Activated CD4-positive, alpha-beta memory T cell treated with anti-CD3 and anti-CD28 coated beads, Interleukin-2, amount 10 ng/mL, durations not matched to agents 7 days and 5 days (primary cell): ENCODE data around the gene IL19. TPM values are rescaled to one million over a fixed set of nuclear protein-coding genes. Genes with fewer than 3 reads are reported as not detected.
"Not testable (repeated sequence)": the region's sequence is repeated elsewhere in the genome, so short reads cannot be mapped to it uniquely, and the experiment has no call there.

Experiments used
- CTCF ChIA-PET: fragments of 350-600 bp; sonication (Branson Sonifier 250); formaldehyde crosslinking; loops from one replicate; lab custom pipeline; 2021; ENCODE audit warnings: antibody characterized with exemption, inconsistent platforms; lab: Charles Lee
- POLR2A ChIA-PET: fragments of 350-600 bp; sonication (Branson Sonifier 250); formaldehyde crosslinking; loops from one replicate; lab custom pipeline; 2021; ENCODE audit warnings: antibody characterized with exemption; lab: Charles Lee
- DNase-seq: peaks from one replicate; pipeline ENCODE4 v3.0.0-alpha.2; 2020
- H3K27ac Mint-ChIP-seq: one replicate; pipeline ENCODE4 v1.8.0; 2021; ENCODE audit warnings: mild to moderate bottlenecking, mixed read lengths
- H3K27me3 Mint-ChIP-seq: one replicate; pipeline ENCODE4 v1.8.0; 2021; ENCODE audit warnings: mixed read lengths
- H3K36me3 Mint-ChIP-seq: one replicate; pipeline ENCODE4 v1.8.0; 2021; ENCODE audit warnings: low read depth, mixed read lengths
- H3K4me1 Mint-ChIP-seq: one replicate; pipeline ENCODE4 v1.8.0; 2021; ENCODE audit warnings: mixed read lengths
- H3K4me3 Mint-ChIP-seq: one replicate; pipeline ENCODE4 v1.8.0; 2021; ENCODE audit warnings: mild to moderate bottlenecking, mixed read lengths
- H3K9me3 Mint-ChIP-seq: one replicate; pipeline ENCODE4 v1.8.0; 2021; ENCODE audit warnings: mixed read lengths
- total RNA-seq, 2 experiments: library from RNA; stranded (reverse); gene quantifications; one replicate each; pipeline ENCODE4 v1.2.3, GENCODE V29; 2021

Gene IL19
- total RNA-seq, 2 experiments from 2014 or later, result not detected

- POLR2A ChIA-PET, result interaction anchor here (0.9 kb wide), 1 partner anchor 19 kb away, joined by 4 read pairs; no protein-coding TSS in a partner anchor
- CTCF ChIA-PET, result interaction anchor here (0.7 to 1.5 kb wide), 4 partner anchors 9 to 178 kb away, joined by 3 to 4 read pairs (median 3); no protein-coding TSS in a partner anchor
- no peak for DNase-seq
- no peaks in the 10 kb centered on the region for H3K9me3 Mint-ChIP-seq
- H3K4me3 Mint-ChIP-seq, result no peak overlapping the region
- H3K27ac Mint-ChIP-seq, result no peak overlapping the region
- H3K4me1 Mint-ChIP-seq, result no peaks in the 10 kb centered on the region
- H3K27me3 Mint-ChIP-seq, result peaks cover 25% of the 10 kb centered on the region
- no peaks in the 10 kb centered on the region for H3K36me3 Mint-ChIP-seq
Observed at GRCh38 chr1:206841609-206842323, 71.2 kb downstream of the IL19 start.

- POLR2A ChIA-PET, result no interaction called here
Observed at GRCh38 chr1:206842854-206843253, 72.3 kb downstream of the IL19 start.

GRCh38 chr1:206843626-206844025, 73.1 kb downstream of the IL19 start:
- ChIA-PET CTCF (interaction anchor here (0.8 kb wide), 1 partner anchor 68 kb away, joined by 3 read pairs; no protein-coding TSS in a partner anchor), POLR2A (no interaction called here)
- H3K27ac Mint-ChIP-seq, result no peak overlapping the region
- H3K36me3 Mint-ChIP-seq, result no peaks in the 10 kb centered on the region
- H3K4me3 Mint-ChIP-seq, result no peak overlapping the region
- H3K27me3 Mint-ChIP-seq, result peaks cover 15% of the 10 kb centered on the region
- H3K4me1 Mint-ChIP-seq, result no peaks in the 10 kb centered on the region
- DNase-seq, result no peak
- H3K9me3 Mint-ChIP-seq, result no peaks in the 10 kb centered on the region

More at GRCh38 chr1:206842854-206843253, 72.3 kb downstream of the IL19 start:
- Mint-ChIP-seq H3K4me1 (no peaks in the 10 kb centered on the region), H3K4me3 (no peak overlapping the region), H3K27me3 (peaks cover 17% of the 10 kb centered on the region), H3K36me3 (no peaks in the 10 kb centered on the region), H3K27ac (no peak overlapping the region), H3K9me3 (no peaks in the 10 kb centered on the region)
- DNase-seq, result no peak
- CTCF ChIA-PET, result interaction anchor here (1.0 kb wide), 2 partner anchors 11 to 91 kb away, joined by 3 to 4 read pairs; no protein-coding TSS in a partner anchor

DNA sequence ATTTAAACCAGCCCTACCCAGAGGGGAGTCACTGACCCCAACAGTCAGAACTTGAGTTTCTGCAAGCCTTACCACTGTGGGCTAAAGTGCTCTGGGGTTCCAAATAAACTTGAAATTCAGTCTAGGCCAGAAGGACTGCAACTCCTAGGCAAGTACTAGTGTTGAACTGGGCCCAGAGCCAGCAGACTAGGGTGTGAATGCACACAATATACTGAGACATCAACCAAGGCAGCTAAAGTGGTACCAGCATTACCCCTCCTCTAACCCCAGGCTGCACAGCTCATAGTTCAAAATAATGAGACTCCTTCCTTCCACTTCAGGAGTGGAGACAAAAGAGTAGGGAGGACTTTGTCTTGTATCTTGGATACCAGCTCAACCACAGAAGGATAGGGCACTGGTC, 75.9 kb downstream of the IL19 start:
- no peak for DNase-seq
- POLR2A ChIA-PET, result interaction anchor here (1.0 kb wide), 1 partner anchor 130 kb away, joined by 3 read pairs; no protein-coding TSS in a partner anchor
- Mint-ChIP-seq H3K27ac (no peak overlapping the region), H3K4me3 (no peak overlapping the region), H3K36me3 (peaks cover under 1% of the 10 kb centered on the region), H3K4me1 (no peaks in the 10 kb centered on the region), H3K27me3 (peaks cover 32% of the 10 kb centered on the region), H3K9me3 (no peaks in the 10 kb centered on the region)
- CTCF ChIA-PET, result no interaction called here

- ChIA-PET CTCF (interaction anchor here (0.7 to 1.5 kb wide), 2 partner anchors 65 to 113 kb away, joined by 3 to 4 read pairs; no protein-coding TSS in a partner anchor), POLR2A (no interaction called here)
- Mint-ChIP-seq H3K27ac (no peak overlapping the region), H3K9me3 (peaks cover 5% of the 10 kb centered on the region), H3K36me3 (peaks cover 3% of the 10 kb centered on the region), H3K27me3 (peaks cover 39% of the 10 kb centered on the region), H3K4me3 (no peak overlapping the region), H3K4me1 (no peaks in the 10 kb centered on the region)
- no peak for DNase-seq
Observed at GRCh38 chr1:206847337-206847834, 76.8 kb downstream of the IL19 start.

GRCh38 chr1:206847946-206848345, 77.4 kb downstream of the IL19 start:
- H3K4me3 Mint-ChIP-seq, result no peak overlapping the region
- DNase-seq, result no peak
- H3K27ac Mint-ChIP-seq, result no peak overlapping the region
- H3K9me3 Mint-ChIP-seq, result peaks cover 7% of the 10 kb centered on the region
- H3K27me3 Mint-ChIP-seq, result peaks cover 43% of the 10 kb centered on the region
- ChIA-PET POLR2A (no interaction called here), CTCF (interaction anchor here (0.7 to 1.5 kb wide), 3 partner anchors 9 to 113 kb away, joined by 3 to 4 read pairs (median 4); no protein-coding TSS in a partner anchor)
- H3K4me1 Mint-ChIP-seq, result no peaks in the 10 kb centered on the region
- H3K36me3 Mint-ChIP-seq, result peaks cover 3% of the 10 kb centered on the region

DNA sequence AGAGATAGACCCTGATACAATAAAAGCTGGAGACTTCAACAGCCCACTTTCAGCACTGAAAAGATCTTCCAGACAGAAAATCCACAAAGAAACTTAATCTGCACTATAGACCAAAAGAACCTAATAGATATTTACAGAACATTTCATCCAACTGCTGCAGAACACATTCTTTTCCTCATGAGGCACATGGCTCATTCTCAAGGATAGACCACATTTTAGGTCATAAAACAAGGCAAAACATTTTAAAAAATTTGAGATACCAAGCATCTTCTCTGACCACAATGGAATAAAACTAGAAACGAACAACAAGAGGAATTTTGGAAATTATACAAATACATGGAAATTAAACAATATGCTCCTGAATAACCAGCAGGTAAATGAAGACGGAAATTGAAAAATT, 79.8 kb downstream of the IL19 start:
- no peak for DNase-seq
- peaks cover 56% of the 10 kb centered on the region for H3K27me3 Mint-ChIP-seq
- peaks cover 3% of the 10 kb centered on the region for H3K36me3 Mint-ChIP-seq
- H3K4me3 Mint-ChIP-seq, result no peak overlapping the region
- H3K27ac Mint-ChIP-seq, result no peak overlapping the region
- POLR2A ChIA-PET, result interaction anchor here (1.2 kb wide), 1 partner anchor 41 kb away, joined by 3 read pairs; no protein-coding TSS in a partner anchor
- H3K9me3 Mint-ChIP-seq, result peaks cover 11% of the 10 kb centered on the region
- no peaks in the 10 kb centered on the region for H3K4me1 Mint-ChIP-seq
- CTCF ChIA-PET, result no interaction called here

- POLR2A ChIA-PET, result interaction anchor here (1.2 kb wide), 1 partner anchor 42 kb away, joined by 3 read pairs; no protein-coding TSS in a partner anchor
- Mint-ChIP-seq H3K4me3 (no peak overlapping the region), H3K4me1 (peaks cover 10% of the 10 kb centered on the region), H3K36me3 (peaks cover 3% of the 10 kb centered on the region), H3K27ac (no peak overlapping the region), H3K27me3 (peaks cover 56% of the 10 kb centered on the region), H3K9me3 (peaks cover 11% of the 10 kb centered on the region)
- CTCF ChIA-PET, result no interaction called here
- DNase-seq, result no peak
Observed at GRCh38 chr1:206851341-206852010, 80.9 kb downstream of the IL19 start.

DNA sequence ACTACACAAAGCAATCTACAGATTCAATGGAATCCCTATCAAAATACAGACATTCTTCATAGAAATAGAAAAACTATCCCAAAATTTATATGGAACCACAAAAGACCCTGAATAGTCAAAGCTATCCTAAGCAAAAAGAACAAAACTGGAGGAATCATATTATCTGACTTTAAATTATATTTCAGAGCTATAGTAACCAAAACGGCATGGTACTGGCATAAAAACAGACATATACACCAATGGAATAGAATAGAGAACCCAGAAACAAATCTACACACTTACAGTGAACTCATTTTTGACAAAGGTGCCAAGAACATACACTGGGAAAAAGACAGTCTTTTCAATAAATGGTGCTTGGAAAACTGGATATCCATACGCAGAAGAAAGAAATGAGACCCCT, 82.1 kb downstream of the IL19 start:
- POLR2A ChIA-PET, DNase-seq: not testable (repeated sequence)
- peaks cover 56% of the 10 kb centered on the region for H3K27me3 Mint-ChIP-seq

DNA sequence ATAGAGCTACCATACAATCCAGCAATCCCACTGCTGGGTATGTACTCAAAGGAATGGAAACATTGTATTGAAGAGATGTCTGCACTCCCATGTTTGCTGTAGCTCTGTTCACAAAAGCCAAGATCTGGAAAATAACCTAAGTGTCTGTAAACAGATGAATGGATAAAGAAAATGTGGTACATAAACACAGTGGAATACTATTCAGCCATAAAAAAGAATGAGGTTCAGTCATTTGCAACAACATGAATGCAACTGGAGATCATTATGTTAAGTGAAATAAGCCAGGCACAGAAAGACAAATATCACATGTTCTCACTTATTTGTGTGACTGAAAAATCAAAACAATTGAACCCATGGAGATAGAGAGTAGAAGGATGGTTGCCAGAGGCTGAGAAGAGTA, 83.1 kb downstream of the IL19 start:
- H3K4me3 Mint-ChIP-seq, H3K36me3 Mint-ChIP-seq, H3K27ac Mint-ChIP-seq, POLR2A ChIA-PET, DNase-seq: not testable (repeated sequence)
- peaks cover 21% of the 10 kb centered on the region for H3K4me1 Mint-ChIP-seq
- H3K27me3 Mint-ChIP-seq, result peaks cover 51% of the 10 kb centered on the region
- peaks cover 11% of the 10 kb centered on the region for H3K9me3 Mint-ChIP-seq
- CTCF ChIA-PET, result interaction anchor here (1.6 kb wide), 1 partner anchor 11 kb away, joined by 4 read pairs; no protein-coding TSS in a partner anchor

More for the DNA sequence above, 82.1 kb downstream of the IL19 start:
- H3K4me1 Mint-ChIP-seq, result peaks cover 18% of the 10 kb centered on the region
- H3K9me3 Mint-ChIP-seq, result peaks cover 11% of the 10 kb centered on the region
- H3K36me3 Mint-ChIP-seq, H3K4me3 Mint-ChIP-seq, H3K27ac Mint-ChIP-seq: not testable (repeated sequence)
- CTCF ChIA-PET, result interaction anchor here (1.6 kb wide), 1 partner anchor 12 kb away, joined by 4 read pairs; no protein-coding TSS in a partner anchor

- Mint-ChIP-seq H3K4me1 (peaks cover 27% of the 10 kb centered on the region), H3K36me3 (peaks cover 7% of the 10 kb centered on the region), H3K9me3 (peaks cover 13% of the 10 kb centered on the region), H3K27me3 (peaks cover 45% of the 10 kb centered on the region), H3K27ac (no peak overlapping the region), H3K4me3 (no peak overlapping the region)
- DNase-seq, result no peak
- CTCF ChIA-PET, result interaction anchor here (0.6 kb wide), 1 partner anchor 872 kb away, joined by 3 read pairs; no protein-coding TSS in a partner anchor
- POLR2A ChIA-PET, result no interaction called here
Observed at GRCh38 chr1:206854401-206855129, 84.0 kb downstream of the IL19 start.

DNA sequence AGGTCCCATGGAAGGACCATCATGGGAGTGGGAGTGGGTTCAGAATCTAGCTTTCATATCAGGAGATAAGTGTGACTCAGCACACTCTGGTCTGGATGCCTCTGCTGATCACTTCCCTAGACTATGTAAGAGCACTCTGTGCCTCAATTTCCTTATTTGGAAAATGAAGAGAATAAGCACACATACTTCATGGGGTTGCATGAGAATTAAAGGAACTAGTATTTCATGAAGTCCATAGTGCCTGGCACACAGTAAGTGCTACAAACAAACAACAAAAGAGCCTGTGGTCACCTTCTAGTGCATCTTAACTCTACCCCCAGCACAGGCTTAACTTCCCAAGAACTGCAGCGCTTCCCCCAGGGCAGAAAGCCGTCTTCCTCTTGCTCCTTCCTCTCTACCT, 85.3 kb downstream of the IL19 start:
- Mint-ChIP-seq H3K4me3 (no peak overlapping the region), H3K27me3 (peaks cover 39% of the 10 kb centered on the region), H3K9me3 (peaks cover 14% of the 10 kb centered on the region), H3K4me1 (peaks cover 28% of the 10 kb centered on the region), H3K36me3 (peaks cover 8% of the 10 kb centered on the region), H3K27ac (no peak overlapping the region)
- no peak for DNase-seq
- ChIA-PET CTCF (interaction anchor here (1.0 to 3.0 kb wide), 6 partner anchors 9 to 126 kb away, joined by 3 to 9 read pairs (median 3); partner anchors contain the start of gene IL20), POLR2A (interaction anchor here (1.1 kb wide), 1 partner anchor 23 kb away, joined by 3 read pairs; no protein-coding TSS in a partner anchor)
